HEK293 (cell line): ENCODE data around the gene UQCC3.

Experiments
- FEZF1 ChIP-seq: fragments of 450-650 bp; formaldehyde crosslinking; IDR thresholded peaks from 2 replicates; pipeline ENCODE4 v1.5.1; 2016; ENCODE audit warnings: missing biosample characterization, missing genetic modification characterization
- KLF16 ChIP-seq: fragments of 450-650 bp; formaldehyde crosslinking; IDR thresholded peaks from 2 replicates; pipeline ENCODE4 v1.5.1; 2017; ENCODE audit warnings: missing biosample characterization, missing genetic modification characterization
- PRDM2 ChIP-seq: fragments of 450-650 bp; formaldehyde crosslinking; IDR thresholded peaks from 2 replicates; pipeline ENCODE4 v1.5.1; 2016; ENCODE audit warnings: missing biosample characterization, missing genetic modification characterization, borderline replicate concordance
- PRDM4 ChIP-seq: fragments of 450-650 bp; formaldehyde crosslinking; IDR thresholded peaks from 2 replicates; pipeline ENCODE4 v1.5.1; 2017; ENCODE audit warnings: missing biosample characterization, missing genetic modification characterization
- RBAK ChIP-seq: fragments of 450-650 bp; formaldehyde crosslinking; IDR thresholded peaks from 2 replicates; pipeline ENCODE4 v1.5.1; 2016; ENCODE audit warnings: missing biosample characterization, missing genetic modification characterization
- REST ChIP-seq: fragments of 450-650 bp; formaldehyde crosslinking; IDR thresholded peaks from 2 replicates; pipeline ENCODE4 v1.5.1; 2016; ENCODE audit warnings: missing biosample characterization, missing genetic modification characterization
- SCRT2 ChIP-seq: fragments of 450-650 bp; formaldehyde crosslinking; IDR thresholded peaks from 2 replicates; pipeline ENCODE4 v1.5.1; 2016; ENCODE audit warnings: missing biosample characterization, missing genetic modification characterization
- SP2 ChIP-seq: fragments of 450-650 bp; formaldehyde crosslinking; IDR thresholded peaks from 2 replicates; pipeline ENCODE4 v1.5.1; 2016; ENCODE audit warnings: missing biosample characterization, missing genetic modification characterization
- ZBTB17 ChIP-seq: fragments of 450-650 bp; formaldehyde crosslinking; IDR thresholded peaks from 2 replicates; pipeline ENCODE4 v1.5.1; 2016; ENCODE audit warnings: missing biosample characterization, missing genetic modification characterization
- ZBTB48 ChIP-seq: fragments of 450-650 bp; formaldehyde crosslinking; IDR thresholded peaks from 2 replicates; pipeline ENCODE4 v1.5.1; 2016; ENCODE audit warnings: missing biosample characterization, missing genetic modification characterization
- ZFP69B ChIP-seq: fragments of 450-650 bp; formaldehyde crosslinking; IDR thresholded peaks from 2 replicates; pipeline ENCODE4 v1.5.1; 2016; ENCODE audit warnings: missing biosample characterization, missing genetic modification characterization
- ZIC2 ChIP-seq: fragments of 450-650 bp; formaldehyde crosslinking; IDR thresholded peaks from 2 replicates; pipeline ENCODE4 v1.5.1; 2016; ENCODE audit warnings: missing biosample characterization, missing genetic modification characterization
- ZNF140 ChIP-seq: fragments of 450-650 bp; formaldehyde crosslinking; IDR thresholded peaks from 2 replicates; pipeline ENCODE4 v1.5.1; 2016; ENCODE audit warnings: missing biosample characterization, missing genetic modification characterization
- ZNF362 ChIP-seq: fragments of 450-650 bp; formaldehyde crosslinking; IDR thresholded peaks from 2 replicates; pipeline ENCODE4 v1.5.1; 2016; ENCODE audit warnings: missing biosample characterization, missing genetic modification characterization
- ZNF518A ChIP-seq: fragments of 450-650 bp; formaldehyde crosslinking; conservative IDR thresholded peaks from 2 replicates; pipeline ENCODE4 v1.5.1; 2016; ENCODE audit warnings: low read depth, missing biosample characterization, missing genetic modification characterization
- ZNF623 ChIP-seq: fragments of 450-650 bp; formaldehyde crosslinking; IDR thresholded peaks from 2 replicates; pipeline ENCODE4 v1.5.1; 2016; ENCODE audit warnings: missing biosample characterization, missing genetic modification characterization
- ZNF645 ChIP-seq: fragments of 450-650 bp; formaldehyde crosslinking; IDR thresholded peaks from 2 replicates; pipeline ENCODE4; 2016; ENCODE audit warnings: missing biosample characterization, missing genetic modification characterization
- ZSCAN16 ChIP-seq: fragments of 450-650 bp; formaldehyde crosslinking; IDR thresholded peaks from 2 replicates; pipeline ENCODE4 v1.5.1; 2016; ENCODE audit warnings: missing biosample characterization, missing genetic modification characterization

Gene UQCC3

GRCh38 chr11:62705880-62706849 lies 34.7 kb downstream of the UQCC3 start (continued):
- peak; percentile 64 for TF ChIP-seq ZIC2 (tag by site-specific recombination)
- peak; percentile 91 for TF ChIP-seq SP2 (tag by site-specific recombination)
- TF ChIP-seq ZNF362 (tag by site-specific recombination), result no peak
- TF ChIP-seq PRDM4 (tag by site-specific recombination), result no peak
- TF ChIP-seq RBAK (tag by site-specific recombination), result no peak
- no peak for TF ChIP-seq ZFP69B (tag by site-specific recombination)
- peak; percentile 32; the same call in 1 of the 2 replicates for TF ChIP-seq REST (tag by site-specific recombination)
- no peak for TF ChIP-seq ZNF518A
- TF ChIP-seq ZBTB17 (tag by site-specific recombination), result peak; percentile 66
- no peak for TF ChIP-seq KLF16 (tag by site-specific recombination)
- peak; percentile 70 for TF ChIP-seq SCRT2
- TF ChIP-seq FEZF1 (tag by site-specific recombination), result peak; percentile 70
- TF ChIP-seq ZBTB48 (tag by site-specific recombination), result no peak
- no peak for TF ChIP-seq ZSCAN16 (tag by site-specific recombination)
- no peak for TF ChIP-seq ZNF645 (tag by site-specific recombination)
- no peak for TF ChIP-seq PRDM2 (tag by site-specific recombination)
- no peak for TF ChIP-seq ZNF140 (tag by site-specific recombination)
- no peak for TF ChIP-seq ZNF623
